Breast epithelium (tissue), 3 donors: ENCODE results near the gene MELTF.

ENCODE experiments used
- POLR2AphosphoS5 ChIP-seq, 3 donors: sonication (generic); formaldehyde crosslinking; IDR thresholded peaks; one replicate each; pipeline ENCODE4 v1.6.1; 2017; ENCODE audit warnings: antibody characterized with exemption in 3 of 3
- TF ChIP-seq, protein P1 (sequence below), 3 donors: fragments of 450-650 bp; IDR thresholded peaks; one replicate each; pipeline ENCODE4 v1.5.1; 2016 to 2017; ENCODE audit warnings: antibody characterized with exemption in 3 of 3, mild to moderate bottlenecking in 3 of 3, moderate library complexity in 3 of 3

DNA sequence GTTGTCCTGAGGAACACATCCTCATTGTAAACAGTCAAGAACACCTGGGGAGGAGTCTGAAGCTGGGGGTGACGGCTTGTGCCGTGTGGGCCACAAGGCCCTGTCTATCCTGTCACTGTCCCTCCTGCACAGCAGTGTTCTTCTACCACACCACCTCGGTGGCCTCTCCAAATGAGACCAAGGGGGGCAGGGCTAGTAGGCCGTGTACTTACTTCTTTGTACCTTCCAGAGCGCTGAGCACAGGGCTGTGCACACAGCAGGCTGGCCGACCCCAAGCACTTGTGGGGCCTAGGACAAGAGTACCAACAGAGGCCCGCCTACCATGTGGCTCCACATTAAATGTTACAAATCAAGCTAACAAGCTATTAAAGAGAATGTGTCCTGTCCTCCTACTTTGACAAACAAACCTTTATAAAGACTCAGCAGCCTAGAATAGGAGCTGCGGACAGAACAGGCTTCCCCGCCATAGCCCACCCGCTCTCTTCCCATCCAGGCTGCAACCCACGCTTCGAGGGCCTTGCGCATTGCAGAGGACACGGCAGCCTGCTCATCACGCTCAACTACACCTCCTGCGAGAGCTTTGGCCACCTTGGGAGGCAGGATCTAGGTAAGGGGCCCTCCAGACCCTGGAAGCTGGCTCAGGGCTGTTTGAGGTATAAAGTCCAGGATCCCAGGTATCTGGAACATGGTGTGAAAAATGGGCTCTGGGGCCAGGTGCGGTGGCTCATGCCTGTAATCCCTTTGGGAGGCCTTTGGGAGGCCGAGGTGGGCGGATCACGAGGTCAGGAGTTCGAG is 30.5 kb downstream of the MELTF start:
- TF ChIP-seq, protein P1, sequence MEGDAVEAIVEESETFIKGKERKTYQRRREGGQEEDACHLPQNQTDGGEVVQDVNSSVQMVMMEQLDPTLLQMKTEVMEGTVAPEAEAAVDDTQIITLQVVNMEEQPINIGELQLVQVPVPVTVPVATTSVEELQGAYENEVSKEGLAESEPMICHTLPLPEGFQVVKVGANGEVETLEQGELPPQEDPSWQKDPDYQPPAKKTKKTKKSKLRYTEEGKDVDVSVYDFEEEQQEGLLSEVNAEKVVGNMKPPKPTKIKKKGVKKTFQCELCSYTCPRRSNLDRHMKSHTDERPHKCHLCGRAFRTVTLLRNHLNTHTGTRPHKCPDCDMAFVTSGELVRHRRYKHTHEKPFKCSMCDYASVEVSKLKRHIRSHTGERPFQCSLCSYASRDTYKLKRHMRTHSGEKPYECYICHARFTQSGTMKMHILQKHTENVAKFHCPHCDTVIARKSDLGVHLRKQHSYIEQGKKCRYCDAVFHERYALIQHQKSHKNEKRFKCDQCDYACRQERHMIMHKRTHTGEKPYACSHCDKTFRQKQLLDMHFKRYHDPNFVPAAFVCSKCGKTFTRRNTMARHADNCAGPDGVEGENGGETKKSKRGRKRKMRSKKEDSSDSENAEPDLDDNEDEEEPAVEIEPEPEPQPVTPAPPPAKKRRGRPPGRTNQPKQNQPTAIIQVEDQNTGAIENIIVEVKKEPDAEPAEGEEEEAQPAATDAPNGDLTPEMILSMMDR (IDR thresholded peaks at IDR 0.05): no peak
- TF ChIP-seq POLR2AphosphoS5 (IDR thresholded peaks at IDR 0.05): no peak
